MM.1S (cell line): ENCODE measurements around the gene SH3PXD2B.

Source experiments
- CTCF ChIP-seq: fragments of 300-600 bp; sonication (generic); IDR thresholded peaks from 2 replicates; pipeline ENCODE4 v1.5.1; 2016; ENCODE audit warnings: antibody characterized with exemption, low read length, mixed read lengths
- EZH2 ChIP-seq: fragments of 300-600 bp; sonication (generic); optimal IDR thresholded peaks from 2 replicates; pipeline ENCODE3; 2017; ENCODE audit warnings: low read depth, mild to moderate bottlenecking, antibody characterized with exemption, low read length, mixed read lengths

GRCh38 chr5:172441262-172441751, 13.0 kb downstream of the SH3PXD2B start:
- TF ChIP-seq EZH2 (no peak), CTCF (no peak)
